Measurements from ENCODE around the gene SLC12A8. TPM values are rescaled to one million over a fixed set of nuclear protein-coding genes. Genes with fewer than 3 reads are reported as not detected.

The SLC12A8 gene
- total and polyA plus RNA-seq, 12 donors, result 1.0 to 5.9 (median 1.8) TPM

GRCh38 chr3:125052624-125053303, 159.8 kb downstream of the SLC12A8 start:
- 52 to 62% (median 61%) methylated on average over 8 of the region's 8 CpGs for WGBS, 4 donors
- Histone ChIP-seq H3K27me3 (no peaks in the 10 kb centered on the region), H3K9me3 (replicated peaks in 1 of 3) (no peaks in the 10 kb centered on the region), H3K27ac (peak overlapping the region in 3 of 5 donors; percentile 27 to 98 (median 79)), H3K36me3 (replicated peaks in 1 of 2) (no peaks in the 10 kb centered on the region), H3K4me1 (replicated peaks in 1 of 2) (peaks cover 10 to 50% of the 10 kb centered on the region in 2 donors), H3K4me3 (no peak overlapping the region)
- DNase-seq, result peak in 1 of 7 donors; percentile 13
- TF ChIP-seq POLR2A (IDR thresholded peaks at IDR 0.05), result no peak
- TF ChIP-seq, protein P1, sequence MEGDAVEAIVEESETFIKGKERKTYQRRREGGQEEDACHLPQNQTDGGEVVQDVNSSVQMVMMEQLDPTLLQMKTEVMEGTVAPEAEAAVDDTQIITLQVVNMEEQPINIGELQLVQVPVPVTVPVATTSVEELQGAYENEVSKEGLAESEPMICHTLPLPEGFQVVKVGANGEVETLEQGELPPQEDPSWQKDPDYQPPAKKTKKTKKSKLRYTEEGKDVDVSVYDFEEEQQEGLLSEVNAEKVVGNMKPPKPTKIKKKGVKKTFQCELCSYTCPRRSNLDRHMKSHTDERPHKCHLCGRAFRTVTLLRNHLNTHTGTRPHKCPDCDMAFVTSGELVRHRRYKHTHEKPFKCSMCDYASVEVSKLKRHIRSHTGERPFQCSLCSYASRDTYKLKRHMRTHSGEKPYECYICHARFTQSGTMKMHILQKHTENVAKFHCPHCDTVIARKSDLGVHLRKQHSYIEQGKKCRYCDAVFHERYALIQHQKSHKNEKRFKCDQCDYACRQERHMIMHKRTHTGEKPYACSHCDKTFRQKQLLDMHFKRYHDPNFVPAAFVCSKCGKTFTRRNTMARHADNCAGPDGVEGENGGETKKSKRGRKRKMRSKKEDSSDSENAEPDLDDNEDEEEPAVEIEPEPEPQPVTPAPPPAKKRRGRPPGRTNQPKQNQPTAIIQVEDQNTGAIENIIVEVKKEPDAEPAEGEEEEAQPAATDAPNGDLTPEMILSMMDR (IDR thresholded peaks at IDR 0.05), result no peak
- intact Hi-C loops (cut with DNase I), result no loop called here

GRCh38 chr3:125051715-125052581, 160.6 kb downstream of the SLC12A8 start:
- TF ChIP-seq, protein P1 (IDR thresholded peaks at IDR 0.05), result no peak
- TF ChIP-seq POLR2A (IDR thresholded peaks at IDR 0.05), result no peak
- Histone ChIP-seq H3K27ac (peak overlapping the region in 2 of 5 donors; percentile 79 to 98), H3K4me1 (replicated peaks in 1 of 2) (peaks cover 8 to 43% of the 10 kb centered on the region in 2 donors), H3K4me3 (peak overlapping the region in 1 of 4 donors; percentile 11), H3K9me3 (replicated peaks in 1 of 3) (no peaks in the 10 kb centered on the region), H3K36me3 (replicated peaks in 1 of 2) (no peaks in the 10 kb centered on the region), H3K27me3 (no peaks in the 10 kb centered on the region)
- WGBS, 4 donors, result 36 to 40% (median 36%) methylated on average over 13 to 14 of the region's 14 CpGs
- peak in 6 of 7 donors; percentile 50 to 65 (median 56) for DNase-seq
- intact Hi-C loops (cut with DNase I), result no loop called here

GRCh38 chr3:125051205-125051604, 161.3 kb downstream of the SLC12A8 start:
- WGBS, 4 donors, result 83 to 87% (median 85%) methylated on average over 7 of the region's 7 CpGs
- peaks cover under 1 to 38% of the 10 kb centered on the region in 2 donors for H3K4me1 ChIP-seq (replicated peaks in 1 of 2)
- H3K4me3 ChIP-seq, result no peak overlapping the region
- TF ChIP-seq, protein P1 (IDR thresholded peaks at IDR 0.05), result no peak
- no peak for TF ChIP-seq POLR2A (IDR thresholded peaks at IDR 0.05)
- DNase-seq, result no peak
- intact Hi-C loops (cut with DNase I), result no loop called here
- no peaks in the 10 kb centered on the region for H3K36me3 ChIP-seq (replicated peaks in 1 of 2)
- H3K27me3 ChIP-seq, result no peaks in the 10 kb centered on the region
- H3K9me3 ChIP-seq (replicated peaks in 1 of 3), result no peaks in the 10 kb centered on the region
- peak overlapping the region in 2 of 5 donors; percentile 79 to 98 for H3K27ac ChIP-seq

GRCh38 chr3:125050488-125051090, 162.0 kb downstream of the SLC12A8 start:
- H3K36me3 ChIP-seq (replicated peaks in 1 of 2), result no peaks in the 10 kb centered on the region
- WGBS, 4 donors, result 86 to 89% (median 88%) methylated on average over 6 of the region's 6 CpGs
- no peak overlapping the region for H3K27ac ChIP-seq
- H3K27me3 ChIP-seq, result no peaks in the 10 kb centered on the region
- no peaks in the 10 kb centered on the region for H3K9me3 ChIP-seq (replicated peaks in 1 of 3)
- intact Hi-C loops (cut with DNase I), result no loop called here
- TF ChIP-seq, protein P1 (IDR thresholded peaks at IDR 0.05), result no peak
- no peak for TF ChIP-seq POLR2A (IDR thresholded peaks at IDR 0.05)
- H3K4me1 ChIP-seq (replicated peaks in 1 of 2), result peaks cover 0 to 39% of the 10 kb centered on the region in 2 donors
- no peak for DNase-seq
- H3K4me3 ChIP-seq, result no peak overlapping the region

Measured in adrenal gland (tissue), 12 donors.